ENCODE measurements around the gene ITPR3. TPM values are rescaled to one million over a fixed set of nuclear protein-coding genes. Genes with fewer than 3 reads are reported as not detected.
"Not testable (repeated sequence)": the region's sequence is repeated elsewhere in the genome, so short reads cannot be mapped to it uniquely, and the experiment has no call there.

ITPR3 gene
- polyA plus RNA-seq, 5 donors, result 56.2 to 87.2 (median 77.9) TPM

DNA sequence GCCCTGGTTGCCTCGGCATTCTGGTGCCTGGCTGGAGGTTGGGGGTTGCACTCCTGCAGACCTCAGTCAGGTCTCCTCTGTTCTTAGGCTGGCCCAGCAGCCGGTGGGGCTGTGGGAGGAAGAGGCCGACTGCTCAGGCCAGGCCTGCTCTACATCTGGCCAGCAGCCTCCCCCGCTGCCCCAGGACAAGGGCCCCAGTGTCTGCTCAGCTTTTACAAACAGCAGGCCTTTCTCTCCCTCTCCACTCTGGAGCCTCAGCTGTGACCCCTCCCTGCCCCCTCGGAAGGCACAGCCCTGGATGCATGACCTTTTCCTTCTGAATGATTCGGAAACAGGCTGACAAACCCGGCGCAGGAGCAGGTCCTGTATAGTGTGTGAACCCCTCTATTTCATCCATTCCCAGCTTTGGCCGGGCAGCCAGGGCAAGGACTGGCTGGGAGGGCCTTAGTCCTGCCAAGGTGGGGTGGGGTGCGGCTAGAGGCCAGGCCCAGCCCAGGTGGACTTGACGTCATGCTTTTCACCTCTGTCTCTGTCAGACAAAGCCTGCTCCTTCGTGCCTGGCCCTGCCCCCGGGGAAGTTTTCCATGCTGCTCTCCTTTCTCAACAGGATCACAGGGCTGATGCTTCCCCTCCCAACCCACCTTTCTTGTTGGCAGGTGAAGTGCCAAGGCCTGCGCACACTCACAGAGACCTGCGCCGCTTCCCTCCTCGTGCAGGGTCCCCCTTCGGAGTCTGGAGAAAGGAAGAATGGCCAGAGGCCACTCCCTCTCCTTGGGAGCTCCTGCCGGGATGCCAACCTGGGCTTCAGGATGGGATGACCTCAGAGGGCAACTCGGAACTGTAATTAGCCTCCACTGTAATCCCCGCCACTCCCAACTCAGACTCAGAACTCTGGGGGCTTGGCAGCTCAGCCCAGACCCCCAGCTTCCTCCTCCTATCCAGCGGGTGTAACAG is 10.1 kb upstream of the ITPR3 start:
- DNase-seq, result no peak

- no peak for DNase-seq
These were observed 7.9 kb upstream of the ITPR3 start for GRCh38 chr6:33613146-33613794.

DNA sequence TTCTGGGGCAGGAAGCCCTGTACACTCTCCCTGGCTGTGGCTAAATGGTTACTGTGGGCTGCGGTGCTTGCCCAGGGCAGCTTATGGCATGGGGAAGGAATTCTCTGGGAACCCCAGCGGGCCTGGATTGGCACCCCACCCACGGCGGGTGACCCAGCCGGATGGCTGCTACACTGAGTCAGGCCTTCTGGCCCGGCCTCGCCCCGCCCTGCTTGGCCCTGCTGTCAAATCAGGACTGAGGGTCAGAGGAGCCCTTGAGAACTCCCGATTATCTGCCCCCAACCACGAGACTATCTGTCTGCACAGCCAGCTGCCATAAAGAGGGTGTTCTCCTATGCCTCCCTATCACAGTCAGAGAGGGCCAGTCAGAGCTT is 7.3 kb upstream of the ITPR3 start:
- DNase-seq, result no peak

DNA sequence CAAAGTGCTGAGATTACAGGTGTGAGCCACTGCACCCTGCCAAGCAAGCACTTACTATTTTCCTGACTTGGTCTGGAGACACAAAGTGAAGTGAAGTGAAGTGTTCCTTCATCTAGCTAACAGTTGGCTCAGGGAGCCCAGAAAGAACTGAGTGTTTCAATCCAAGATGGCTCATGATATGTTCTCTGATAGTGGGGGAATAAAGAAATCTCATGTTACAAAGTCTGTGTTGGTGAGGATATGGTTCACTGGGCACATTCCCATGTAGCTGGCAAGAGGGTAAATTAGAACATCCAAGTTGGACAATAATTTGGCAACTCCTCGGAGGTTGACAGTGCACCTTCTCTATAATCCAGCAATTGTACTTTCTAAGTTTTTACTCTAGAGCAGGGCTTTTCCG is 5.0 kb upstream of the ITPR3 start:
- no peak for DNase-seq

DNA sequence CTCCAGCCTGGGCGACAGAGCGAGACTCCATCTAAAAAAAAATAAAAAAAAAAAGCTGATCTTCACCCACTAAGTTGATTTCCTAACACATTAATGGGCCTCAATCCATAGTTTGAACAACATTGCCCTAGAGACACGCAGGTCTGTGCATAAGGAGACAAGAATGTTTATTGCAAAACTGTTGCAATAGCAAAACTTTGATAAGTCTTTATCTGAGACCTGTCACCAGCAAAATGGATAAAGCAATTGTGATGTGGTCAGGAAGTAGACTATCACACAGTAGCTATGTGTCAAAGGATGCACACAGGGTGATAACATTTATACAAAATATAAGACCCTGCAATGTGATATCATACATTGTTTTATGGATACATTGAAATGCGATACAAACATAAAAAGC is 4.2 kb upstream of the ITPR3 start:
- no peak for DNase-seq

DNA sequence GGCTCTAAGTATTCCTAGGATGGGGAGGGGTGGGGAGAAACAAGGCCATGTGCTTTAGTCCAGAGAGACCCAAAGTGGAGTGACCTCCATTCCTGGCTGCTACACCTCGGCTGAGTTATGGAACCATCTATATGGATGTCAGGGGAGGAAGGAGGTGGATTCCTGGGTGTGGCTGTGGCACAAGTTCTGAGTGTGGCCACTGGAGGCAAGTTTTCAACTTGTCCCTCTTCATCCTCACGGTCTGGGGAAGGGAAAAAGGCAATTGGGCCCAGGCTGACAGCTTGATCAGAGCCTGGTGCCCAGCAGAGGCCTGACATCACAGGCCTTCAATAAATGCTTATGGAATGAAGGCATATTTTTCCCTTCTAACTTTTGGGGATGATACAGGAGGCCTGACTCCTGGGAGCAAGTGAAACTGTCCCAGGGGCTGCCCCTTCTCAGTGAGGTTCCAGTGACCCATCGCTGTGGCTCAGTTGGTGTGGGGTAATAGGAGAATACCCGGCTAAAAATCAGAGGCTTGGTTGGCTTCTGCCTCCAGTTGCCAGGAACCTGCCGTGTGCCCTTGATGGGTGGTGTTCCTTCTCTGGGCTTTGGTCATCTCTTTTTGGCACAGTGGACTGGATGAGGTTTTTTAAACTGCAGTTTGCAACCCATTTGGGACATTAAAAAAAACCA is 1.8 kb upstream of the ITPR3 start:
- no peak for DNase-seq

GRCh38 chr6:33620158-33620855 is 815 bp upstream of the ITPR3 start:
- DNase-seq, result peak; percentile 72 to 77

GRCh38 chr6:33621711-33622388 is 728 bp downstream of the ITPR3 start:
- no peak for DNase-seq

GRCh38 chr6:33622456-33623431 is 1.6 kb downstream of the ITPR3 start:
- DNase-seq, result no peak

GRCh38 chr6:33623895-33624381 is 2.8 kb downstream of the ITPR3 start:
- no peak for DNase-seq

- DNase-seq, result no peak
These were observed 3.7 kb downstream of the ITPR3 start for GRCh38 chr6:33624856-33625255.

GRCh38 chr6:33627876-33628275 is 6.8 kb downstream of the ITPR3 start:
- DNase-seq, result no peak

GRCh38 chr6:33628401-33628964 is 7.4 kb downstream of the ITPR3 start:
- no peak for DNase-seq

DNA sequence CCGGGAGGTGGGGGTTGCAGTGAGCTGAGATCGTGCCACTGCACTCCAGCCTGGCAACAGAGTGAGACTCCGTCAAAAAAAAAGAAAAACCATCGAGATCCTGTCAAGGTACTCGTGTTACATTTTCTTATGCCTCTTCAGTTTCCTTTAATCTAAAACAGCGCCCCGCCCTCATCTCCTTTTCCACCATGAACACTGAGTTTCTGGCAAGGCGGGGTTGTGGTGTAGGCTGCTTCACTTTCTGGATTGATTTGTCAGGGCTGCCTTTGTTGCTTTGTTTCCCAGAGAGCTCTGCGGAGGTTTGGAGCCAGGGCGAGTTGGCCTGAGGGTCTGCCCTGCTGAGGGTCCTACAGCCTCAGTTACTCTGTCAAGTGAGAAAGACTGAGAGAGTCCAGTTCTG is 8.9 kb downstream of the ITPR3 start:
- no peak for DNase-seq

GRCh38 chr6:33631521-33631920 is 10.4 kb downstream of the ITPR3 start:
- DNase-seq, result not testable (repeated sequence)

GRCh38 chr6:33631971-33632557 is 10.9 kb downstream of the ITPR3 start:
- no peak for DNase-seq

GRCh38 chr6:33632558-33633039 is 11.5 kb downstream of the ITPR3 start:
- DNase-seq, result no peak

- DNase-seq, result no peak
These were observed 12.0 kb downstream of the ITPR3 start for GRCh38 chr6:33633084-33633461.

Measured in right lung (tissue), 5 donors.